Esophagus mucosa (tissue), 1 donor: ENCODE data around the gene SRGAP3. TPM values are rescaled to one million over a fixed set of nuclear protein-coding genes. Genes with fewer than 3 reads are reported as not detected.

ENCODE experiments used
- ATAC-seq: fragments of 200-7000 bp; cut with Tn5 transposase; one replicate; pipeline ENCODE4 v1.9.1; 2020
- total RNA-seq: library from RNA; stranded (reverse); gene quantifications from one replicate; pipeline ENCODE4 v1.2.4, GENCODE V29; 2023
- donor health status: DM: yes; HTN: yes; CAD: no.

The SRGAP3 gene
- total RNA-seq, 1 donor from 2014 or later: 5.2 TPM

DNA sequence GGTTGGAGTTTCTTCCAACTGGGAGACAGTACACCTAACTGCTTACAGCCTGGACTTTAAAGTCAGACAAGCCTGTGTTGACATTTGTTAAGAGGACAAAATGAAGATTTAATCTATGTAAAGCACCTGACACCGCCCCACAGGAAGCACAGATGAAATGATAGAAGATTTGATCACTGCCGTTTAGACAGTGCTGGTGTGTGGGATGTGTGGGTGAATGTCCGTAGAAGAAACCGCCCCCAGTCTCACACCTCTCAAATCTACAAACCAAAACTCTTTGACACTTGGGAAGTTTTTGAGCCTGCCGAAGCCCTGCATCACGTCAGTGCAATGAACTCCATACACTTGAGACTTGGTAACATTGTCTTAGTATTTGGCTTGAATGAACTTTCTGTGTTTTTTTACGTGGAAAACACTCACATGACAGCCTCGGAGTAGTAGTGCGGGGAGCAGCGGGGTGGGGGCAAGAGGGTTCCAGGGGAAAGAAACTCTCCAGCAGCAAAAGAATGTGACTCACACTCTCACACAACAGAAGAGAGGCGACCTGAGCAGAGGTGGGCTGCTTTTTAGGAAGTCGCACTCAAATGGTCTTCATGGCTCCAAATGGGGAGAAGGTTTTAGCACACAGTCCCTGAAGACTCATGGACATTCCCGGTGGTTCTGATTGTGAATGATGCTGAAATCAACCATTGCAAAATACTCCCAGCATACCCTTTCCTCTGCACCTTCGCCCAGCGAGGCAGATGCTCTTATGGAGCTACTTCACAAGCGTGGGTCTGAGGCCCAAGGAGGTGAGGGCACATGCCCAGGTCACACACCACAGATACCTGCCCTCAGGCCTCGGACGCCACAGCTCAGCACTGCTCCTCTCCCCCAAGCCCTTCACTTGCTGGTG, 79.2 kb downstream of the SRGAP3 start:
- no peak for ATAC-seq

DNA sequence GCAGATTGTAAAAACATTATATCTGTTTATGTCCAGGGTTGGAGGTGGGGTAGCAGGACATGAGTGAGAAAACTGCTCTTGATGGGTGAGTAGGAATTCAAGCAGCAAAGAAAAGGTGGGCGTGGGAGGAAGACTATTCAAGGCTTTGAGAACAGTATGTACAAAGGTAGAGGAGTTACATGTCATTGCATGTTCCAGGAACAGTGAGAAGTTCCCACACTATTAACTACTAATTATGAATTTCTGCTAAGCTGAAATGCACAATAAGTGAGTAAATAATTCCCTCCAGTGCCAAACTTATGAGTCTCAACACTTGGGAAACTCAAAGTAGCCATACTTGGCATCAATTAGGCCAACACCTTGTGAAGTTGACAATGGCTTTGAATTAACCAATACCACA, 80.1 kb downstream of the SRGAP3 start:
- ATAC-seq: peak; percentile 87

DNA sequence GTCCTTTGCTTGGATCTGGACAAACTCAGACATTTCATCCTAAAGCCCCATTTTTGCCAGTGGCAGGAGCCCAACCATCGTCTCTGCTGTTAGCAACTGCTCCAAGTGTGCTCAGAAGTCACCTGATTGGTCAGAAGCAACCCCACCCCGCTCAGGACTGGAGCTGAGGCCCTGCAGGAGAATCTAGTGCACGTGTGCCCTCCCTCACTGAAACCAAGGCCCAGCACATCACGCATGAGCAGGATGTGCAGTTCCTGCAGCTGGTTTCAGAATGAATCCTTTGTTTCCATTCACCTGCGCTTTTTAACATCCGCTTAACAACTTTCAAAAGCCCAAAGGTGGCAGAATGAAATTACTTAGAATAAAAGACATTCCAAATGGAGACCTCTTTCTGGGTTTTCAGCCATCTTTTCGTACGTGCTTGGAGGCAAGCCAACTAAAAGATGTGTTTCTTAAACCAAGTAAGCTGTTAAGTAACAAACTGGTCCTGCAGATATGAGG, 81.2 kb downstream of the SRGAP3 start:
- peak; percentile 47 for ATAC-seq

DNA sequence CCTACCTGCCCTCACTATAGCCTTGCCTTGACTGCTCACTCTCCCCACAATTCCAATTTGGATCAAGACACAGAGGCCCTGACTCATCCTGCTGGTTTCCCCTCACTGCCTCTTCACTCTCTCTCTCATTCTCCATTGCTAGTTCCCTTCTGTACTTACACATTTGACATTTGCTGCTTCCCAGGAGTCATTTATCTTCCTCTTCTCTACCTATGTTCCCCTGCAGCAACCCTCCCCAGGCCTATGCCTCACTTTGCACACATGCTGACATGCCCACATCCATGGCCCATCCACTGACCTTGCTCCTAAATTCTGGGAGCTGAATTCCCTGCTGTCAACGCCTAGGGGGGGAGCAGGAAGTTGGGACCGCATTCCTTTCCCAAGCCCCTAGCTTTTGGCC, 82.2 kb downstream of the SRGAP3 start:
- ATAC-seq: no peak

DNA sequence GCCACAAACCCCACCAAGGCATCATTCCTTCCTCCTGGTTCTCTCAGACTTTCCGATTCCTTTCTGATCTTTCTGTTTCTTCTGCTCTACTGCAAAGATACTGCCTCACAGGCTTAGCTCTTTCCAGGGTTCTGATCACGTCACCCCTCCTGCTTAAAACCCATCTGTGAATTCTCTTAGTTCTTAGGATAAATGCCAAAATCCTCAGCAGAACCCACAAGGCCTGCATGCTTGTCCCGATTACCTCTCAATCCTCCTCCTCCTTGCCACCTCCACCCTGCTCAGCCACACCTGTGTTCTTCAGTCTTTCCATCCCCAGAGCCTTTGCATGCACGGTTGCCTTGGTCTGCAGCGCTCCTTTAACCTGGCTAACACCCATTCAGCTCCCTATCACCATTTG, 84.0 kb downstream of the SRGAP3 start:
- ATAC-seq: no peak

DNA sequence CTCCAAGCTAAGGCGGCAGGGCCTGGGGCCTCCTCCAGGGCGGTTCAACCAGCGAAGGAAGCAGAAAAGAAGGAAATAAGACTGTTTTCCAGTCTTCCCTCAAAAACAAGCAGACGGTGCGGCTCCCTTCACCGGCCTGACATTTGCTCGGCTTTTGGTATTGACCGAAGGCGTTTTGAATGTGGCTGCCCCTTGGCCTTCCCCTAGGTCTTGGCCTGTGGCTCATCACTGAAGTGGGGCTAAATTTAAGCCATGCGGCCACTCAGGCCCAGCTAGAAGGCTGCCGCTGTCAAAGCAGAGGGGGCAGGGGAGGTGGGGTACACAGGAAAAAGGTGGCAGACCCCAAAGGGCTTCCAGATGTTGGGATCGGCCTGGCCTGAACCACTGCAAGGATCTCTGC, 86.2 kb downstream of the SRGAP3 start:
- ATAC-seq: no peak

DNA sequence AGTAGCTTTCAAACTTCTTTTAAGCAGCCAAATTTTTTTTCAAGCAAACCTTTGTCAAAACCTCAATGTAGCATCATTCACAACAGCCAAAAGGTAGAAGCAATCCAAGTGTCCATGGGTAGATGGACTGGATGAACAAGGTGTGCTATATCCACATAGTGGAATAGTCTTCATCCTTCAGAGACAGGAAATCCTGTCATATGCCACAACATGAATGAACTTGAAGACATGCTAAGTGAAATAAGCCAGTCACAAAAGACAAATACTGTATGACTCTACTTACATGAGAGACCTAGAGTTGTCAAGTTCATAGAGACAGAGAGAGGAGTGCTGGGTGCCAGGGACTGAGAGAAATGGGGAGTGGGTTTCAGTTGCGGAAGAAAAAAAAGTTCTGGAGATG, 87.6 kb downstream of the SRGAP3 start:
- ATAC-seq: peak; percentile 71

DNA sequence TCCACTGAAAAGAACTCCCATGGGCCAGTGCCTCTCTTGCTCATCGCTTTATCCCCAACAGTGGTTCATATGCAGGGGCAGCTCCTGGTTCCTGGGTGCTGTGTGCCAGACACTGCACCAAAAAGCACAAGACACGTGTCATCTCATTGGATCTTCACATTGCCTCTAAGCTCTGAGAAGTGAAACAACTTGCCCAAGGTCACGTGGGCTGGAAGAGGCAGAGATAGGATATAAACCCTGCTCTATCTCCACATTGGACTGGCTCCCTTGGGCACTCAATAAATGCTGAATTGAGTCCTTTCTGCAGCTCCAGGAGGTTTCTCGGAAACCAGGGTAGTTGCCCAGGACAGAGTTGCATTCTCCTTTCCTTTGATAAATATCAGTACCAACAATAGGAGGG, 88.1 kb downstream of the SRGAP3 start:
- no peak for ATAC-seq

DNA sequence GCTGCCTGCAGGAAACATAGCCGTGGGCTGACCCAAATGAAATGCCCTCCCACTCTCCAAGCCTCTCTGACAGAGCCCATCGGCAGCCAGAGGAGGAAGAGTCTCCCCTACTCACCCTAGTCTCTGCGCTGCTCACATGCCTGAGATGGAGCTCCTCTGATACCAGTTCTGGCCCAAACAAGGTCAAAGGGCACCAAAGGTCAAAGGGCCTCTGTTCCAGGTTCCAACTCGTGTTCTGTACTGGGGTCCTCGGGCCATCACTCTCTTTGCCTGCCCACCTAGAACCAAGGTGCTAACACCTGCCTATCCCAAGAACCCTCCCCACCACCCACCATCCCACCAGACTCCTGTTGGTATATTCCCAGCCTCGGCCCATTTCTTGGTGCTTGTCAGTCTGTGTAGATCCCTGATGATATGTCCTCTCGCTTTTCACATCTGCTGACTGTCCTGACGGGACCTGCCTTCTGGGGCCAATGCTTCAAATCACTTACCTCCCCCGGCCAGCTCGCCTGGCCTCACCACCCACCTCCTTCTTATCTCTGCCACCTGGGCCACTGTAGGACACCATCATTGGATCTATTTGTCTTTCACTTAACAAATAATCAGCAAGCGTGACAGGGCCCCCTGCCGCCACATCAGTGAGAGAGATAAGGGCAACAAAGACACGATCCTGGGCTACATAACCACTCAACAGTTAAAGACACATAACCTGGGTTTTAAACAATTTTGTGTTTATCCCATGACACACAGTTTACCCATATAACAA, 90.4 kb downstream of the SRGAP3 start:
- ATAC-seq: no peak

DNA sequence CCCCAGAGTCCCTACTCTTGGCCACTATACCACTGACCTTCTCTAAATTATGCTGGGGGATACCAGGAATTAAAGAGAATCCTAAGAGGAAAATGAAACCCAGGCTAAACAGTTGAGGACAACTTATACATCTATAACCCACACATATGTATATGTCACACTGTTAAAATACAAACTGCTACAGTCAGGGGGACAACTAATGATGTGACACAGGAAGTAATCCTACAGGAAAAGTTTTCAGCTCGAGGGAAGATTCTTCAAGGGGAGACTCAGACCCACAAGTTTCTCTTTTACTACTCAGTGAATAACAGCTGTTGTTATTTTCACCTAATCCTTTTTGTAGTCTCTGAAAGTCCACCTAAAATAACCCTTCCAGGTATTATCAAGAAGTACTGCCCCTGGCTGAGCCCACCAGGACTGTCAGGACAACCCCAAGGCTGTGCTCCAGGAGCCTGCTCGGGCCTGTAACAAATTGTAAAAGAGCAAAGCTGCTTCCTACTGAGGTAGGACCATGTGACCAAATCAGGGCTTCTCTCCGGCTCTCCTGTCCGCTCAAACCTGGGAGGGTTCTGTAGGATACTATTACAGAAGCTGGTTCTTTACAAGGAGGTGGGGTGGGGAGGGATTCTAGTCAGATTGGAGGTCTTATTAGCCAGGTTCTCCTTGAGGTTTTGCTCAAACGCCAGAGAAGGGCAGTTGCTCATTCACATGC, 91.6 kb downstream of the SRGAP3 start:
- no peak for ATAC-seq

DNA sequence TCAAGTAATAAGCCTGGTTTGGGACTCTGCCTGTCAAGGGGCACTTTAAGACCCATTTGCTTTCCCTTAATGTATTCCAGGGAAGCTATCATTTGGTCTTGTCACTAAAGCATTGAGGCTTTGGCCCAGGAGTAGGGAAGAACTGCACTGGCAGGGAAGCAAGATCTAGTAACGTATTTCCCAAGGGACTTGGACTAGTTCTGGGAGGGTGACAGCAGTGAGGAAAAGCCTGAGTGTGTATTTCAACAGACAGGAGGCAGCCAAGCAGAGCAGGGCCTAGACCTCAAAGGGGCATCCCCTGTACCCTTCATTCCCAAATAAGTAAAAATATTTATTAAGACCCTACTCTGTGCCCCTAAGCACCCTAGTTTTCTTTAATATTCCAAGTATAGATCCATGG, 92.8 kb downstream of the SRGAP3 start:
- ATAC-seq: no peak

DNA sequence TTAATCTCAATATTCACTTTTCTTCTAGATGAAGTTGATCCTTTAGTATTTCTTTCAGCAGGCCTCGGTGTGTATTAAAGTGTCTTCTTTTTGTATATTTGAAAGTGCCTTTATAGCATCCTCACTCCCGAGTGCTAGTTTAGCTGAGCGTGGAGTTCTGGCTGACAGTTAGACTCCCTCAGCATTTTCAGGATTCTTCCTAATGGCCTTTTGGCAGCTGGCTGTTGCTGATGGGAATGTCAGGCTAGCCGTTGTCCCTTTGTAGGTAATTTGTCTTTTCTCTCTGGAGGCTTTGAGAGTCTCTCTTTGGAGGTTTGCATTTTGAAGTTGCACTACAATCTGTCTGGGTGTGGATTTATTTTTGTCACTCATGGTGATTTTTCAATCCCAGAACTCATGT, 94.4 kb downstream of the SRGAP3 start:
- ATAC-seq: no peak

DNA sequence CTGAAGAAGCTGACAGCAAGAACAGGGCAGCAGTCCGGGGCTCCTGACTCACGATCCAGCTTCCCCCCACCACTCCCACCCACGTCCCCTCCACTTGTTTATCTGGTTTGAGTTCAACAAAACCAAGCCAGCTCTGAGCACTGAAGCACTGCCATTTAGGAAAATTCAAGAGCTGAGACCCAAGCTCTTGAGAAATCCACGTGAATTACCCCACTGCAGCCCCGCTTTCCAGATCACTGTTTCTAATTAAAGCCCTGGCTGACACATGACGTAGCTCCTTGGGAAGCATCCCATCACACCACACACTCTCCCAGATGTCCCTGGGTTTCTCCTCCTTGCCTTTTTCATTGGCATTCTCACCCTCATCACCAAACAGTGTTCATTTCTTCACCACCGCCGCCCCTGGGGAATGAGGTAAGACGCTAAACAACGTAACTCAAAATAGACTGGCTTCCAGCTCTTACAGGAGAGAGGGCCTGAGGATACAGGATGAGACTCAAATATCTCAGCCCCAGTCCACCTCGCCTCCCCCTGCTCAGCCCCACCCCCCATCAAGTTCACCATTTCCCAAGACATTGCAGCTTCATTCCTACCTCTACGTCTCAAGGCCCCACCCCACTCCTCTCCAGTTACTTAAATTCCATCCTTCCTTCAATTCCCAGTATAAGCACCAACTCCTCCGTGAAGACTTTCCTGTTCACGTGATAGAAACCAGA, 95.4 kb downstream of the SRGAP3 start:
- no peak for ATAC-seq

DNA sequence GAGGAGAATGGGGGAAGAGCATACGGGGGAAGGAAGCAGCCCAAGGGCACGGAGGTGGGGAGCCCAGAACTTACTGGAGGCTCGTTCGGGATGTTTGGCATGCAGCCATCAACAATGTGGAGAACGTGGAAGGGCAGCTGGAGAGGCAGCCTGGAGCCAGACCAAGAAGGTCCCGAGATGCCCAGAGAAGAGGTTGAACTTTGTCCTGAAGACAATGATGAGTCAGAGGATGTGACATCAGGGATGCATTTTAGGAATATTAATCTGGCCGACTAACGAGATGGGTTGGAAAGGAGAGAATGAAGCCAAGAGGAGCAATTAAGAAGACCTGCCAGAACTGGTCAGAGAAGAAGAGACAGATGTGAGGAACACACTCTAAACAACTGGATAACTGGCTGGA, 98.2 kb downstream of the SRGAP3 start:
- ATAC-seq: peak; percentile 20

DNA sequence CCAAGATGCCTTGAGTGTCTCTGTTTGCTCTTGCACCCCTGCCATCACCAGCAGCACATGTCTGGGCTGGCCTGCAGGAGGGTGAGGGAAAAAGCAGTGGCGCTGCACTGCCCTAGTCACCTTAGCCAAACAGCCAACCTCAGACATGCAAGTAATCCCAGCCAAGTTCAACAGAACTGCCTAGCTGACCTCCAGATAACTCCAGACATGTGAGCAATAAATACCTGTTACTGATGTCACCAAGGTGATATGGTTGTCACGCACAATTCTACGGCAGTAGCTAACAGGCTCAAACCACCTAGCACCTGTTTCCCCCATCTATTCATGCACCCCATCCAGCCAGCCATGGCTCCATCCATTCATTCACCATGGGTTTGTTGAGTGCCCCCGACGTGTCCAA, 99.9 kb downstream of the SRGAP3 start:
- peak; percentile 90 for ATAC-seq

DNA sequence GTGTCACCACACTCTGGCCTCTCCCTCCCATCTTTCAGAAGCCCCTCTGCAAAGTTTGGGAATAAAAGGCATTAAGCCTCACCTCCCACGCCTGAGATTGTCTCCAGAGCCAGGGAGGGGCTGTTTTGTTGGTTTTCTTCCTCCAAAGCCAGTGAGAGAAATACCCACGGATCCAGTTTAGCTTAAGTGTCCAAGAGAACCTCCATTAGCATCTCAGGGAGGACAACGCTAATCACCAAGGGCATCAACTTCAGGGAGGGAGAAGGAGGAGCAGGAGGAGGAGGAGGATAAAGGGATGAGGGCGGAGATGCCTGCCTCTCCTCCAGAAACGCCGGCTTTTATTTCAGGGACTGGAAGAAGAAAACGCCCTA, 101.6 kb downstream of the SRGAP3 start:
- ATAC-seq: no peak

DNA sequence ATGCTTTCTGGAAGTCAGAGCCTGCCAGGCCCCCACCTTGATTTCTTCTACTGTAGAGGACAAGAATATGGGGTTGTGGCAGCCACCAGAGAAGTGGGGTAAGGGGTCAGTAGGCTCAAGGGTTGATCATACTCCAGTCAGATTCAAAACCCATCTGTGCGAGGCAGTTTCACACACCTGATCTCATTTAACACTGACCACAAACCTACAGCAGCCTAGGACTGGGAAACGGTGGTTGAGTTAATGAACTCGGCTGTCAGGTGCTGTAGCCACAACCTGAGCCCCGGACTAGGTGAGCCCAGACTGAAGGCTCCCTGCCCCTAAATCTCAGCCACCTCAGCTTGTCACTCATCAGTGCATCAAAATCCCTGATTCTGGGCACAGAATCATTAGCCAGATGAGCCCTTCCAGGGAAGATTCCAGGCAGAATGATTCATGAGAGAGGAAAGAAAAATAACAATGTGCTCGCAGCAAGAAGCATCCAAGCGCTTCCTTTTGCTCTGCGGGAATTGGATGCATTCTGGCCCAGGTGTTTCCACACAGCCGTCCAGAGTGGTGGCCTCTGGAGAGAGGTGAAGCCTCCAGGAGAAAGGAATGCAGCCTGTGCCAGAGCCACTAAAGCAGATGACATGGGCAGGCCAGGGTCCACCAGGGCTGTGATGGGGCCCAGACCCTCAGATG, 102.1 kb downstream of the SRGAP3 start:
- no peak for ATAC-seq

DNA sequence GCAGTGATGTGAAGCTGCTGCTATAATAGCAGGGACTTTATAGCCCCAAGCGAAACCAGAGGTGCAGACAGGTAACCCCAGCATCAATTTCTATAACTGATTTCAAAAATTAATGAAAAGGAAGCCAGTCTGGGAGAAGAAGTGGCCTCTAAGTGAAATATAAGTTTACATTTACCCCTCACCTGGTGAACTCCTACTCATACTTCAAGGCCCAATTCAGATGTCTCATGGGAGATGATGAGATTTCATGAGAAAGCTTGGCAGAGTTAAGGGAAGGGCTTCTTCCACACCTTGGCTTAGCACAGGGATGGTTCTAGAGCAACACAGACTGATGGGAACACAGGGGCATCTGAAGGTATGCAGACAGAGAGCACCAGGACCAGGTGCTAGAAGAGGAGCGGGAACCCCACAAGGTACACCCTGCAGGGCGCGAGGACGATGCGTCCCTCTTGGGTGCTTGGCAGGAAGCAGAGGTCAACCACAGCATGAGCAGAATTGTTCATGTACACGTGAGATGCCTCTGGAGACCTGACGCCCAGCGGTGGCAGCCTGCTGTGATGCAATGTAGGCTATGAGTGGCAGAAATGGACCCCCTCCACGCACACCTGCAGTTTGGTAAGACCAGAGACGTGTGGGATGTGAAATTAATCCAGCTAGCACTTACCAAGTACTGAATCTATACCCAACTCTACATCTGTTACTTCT, 102.9 kb downstream of the SRGAP3 start:
- no peak for ATAC-seq

DNA sequence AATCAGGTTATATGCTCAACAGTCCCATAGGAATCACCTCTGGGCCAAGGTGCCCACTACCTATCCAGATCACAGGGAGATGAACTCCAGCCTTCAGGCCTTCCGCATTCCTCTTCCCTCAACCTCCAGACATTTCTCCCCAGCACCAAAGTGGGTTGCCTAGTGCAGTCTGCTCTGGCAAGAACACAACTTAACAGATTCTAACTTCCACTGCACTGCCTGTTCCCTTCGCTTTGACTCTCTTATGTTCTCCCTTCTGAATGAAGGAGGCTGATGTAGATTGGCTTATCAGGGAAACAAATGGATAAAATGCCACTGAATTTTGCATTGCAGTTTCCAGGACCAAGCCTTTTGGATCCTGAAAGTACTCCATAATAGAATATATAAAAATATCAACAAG, 106.3 kb downstream of the SRGAP3 start:
- ATAC-seq: no peak

DNA sequence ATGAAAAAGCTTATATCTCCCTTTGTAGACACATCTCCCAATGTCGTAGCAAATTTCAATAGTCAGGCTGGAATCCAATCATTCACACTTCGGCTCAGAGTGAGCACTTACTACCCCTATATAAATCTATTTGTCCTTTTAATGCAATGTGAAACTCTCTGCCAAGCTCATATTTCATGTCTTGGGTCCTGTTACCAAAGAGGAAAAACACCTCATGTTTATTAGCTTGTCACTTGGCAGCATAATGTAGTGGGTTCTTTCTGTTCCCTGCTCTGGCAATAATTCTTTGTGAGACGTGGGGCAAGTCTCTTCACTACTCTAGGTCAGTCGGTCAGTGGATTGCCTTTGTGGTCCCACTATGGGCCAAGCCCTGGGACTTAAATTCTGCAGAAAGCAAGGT, 107.1 kb downstream of the SRGAP3 start:
- ATAC-seq: peak; percentile 35

DNA sequence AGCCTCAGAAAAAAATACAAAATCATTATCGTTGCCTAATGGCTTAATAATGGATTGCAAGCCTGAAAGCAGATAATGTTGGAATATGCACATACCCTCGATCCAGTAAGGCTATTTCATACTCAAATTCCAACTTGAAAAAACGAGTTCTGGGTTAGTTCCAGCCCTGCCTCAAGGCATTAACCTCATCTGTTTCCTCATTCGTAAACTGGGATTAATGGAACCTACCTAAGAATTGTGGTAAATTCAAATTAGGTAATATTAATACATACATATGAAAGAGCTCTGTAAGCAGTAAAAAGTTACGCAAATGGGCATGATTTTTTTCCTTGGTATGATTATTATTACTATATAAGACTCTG, 107.5 kb downstream of the SRGAP3 start:
- ATAC-seq: peak; percentile 68
